M059J (cell line): ENCODE data around the gene DDAH1. TPM values are rescaled to one million over a fixed set of nuclear protein-coding genes. Genes with fewer than 3 reads are reported as not detected.
"Not testable (repeated sequence)": the region's sequence is repeated elsewhere in the genome, so short reads cannot be mapped to it uniquely, and the experiment has no call there.

Source experiments
- DNase-seq: peaks from one replicate; pipeline ENCODE4 v3.0.0-alpha.2; 2012; ENCODE audit warnings: low read depth
- total RNA-seq: library from RNA; depleted of rRNA; stranded (reverse); fragments of >200 nt; shearing (Covaris generic); gene quantifications from 2 replicates; pipeline ENCODE4 v1.2.3, GENCODE V29; 2014; rRNA removed

Gene DDAH1
- total RNA-seq, result 71.0 and 82.7 TPM in 2 replicates

- peak; percentile 70 for DNase-seq
Observed at GRCh38 chr1:85465099-85465785, at the start of gene DDAH1. TSS of gene DDAH1 (minus strand) at chr1:85465159. CDS start at chr1:85465045, 114 bp downstream.

- not testable (repeated sequence) for DNase-seq
Observed at GRCh38 chr1:85513998-85514397, 49.0 kb upstream of the DDAH1 start.

GRCh38 chr1:85504417-85504816 lies 39.5 kb upstream of the DDAH1 start:
- DNase-seq, result no peak

GRCh38 chr1:85502625-85503083 lies 37.7 kb upstream of the DDAH1 start:
- peak; percentile 77 for DNase-seq

GRCh38 chr1:85502171-85502570 lies 37.2 kb upstream of the DDAH1 start:
- DNase-seq, result no peak

DNA sequence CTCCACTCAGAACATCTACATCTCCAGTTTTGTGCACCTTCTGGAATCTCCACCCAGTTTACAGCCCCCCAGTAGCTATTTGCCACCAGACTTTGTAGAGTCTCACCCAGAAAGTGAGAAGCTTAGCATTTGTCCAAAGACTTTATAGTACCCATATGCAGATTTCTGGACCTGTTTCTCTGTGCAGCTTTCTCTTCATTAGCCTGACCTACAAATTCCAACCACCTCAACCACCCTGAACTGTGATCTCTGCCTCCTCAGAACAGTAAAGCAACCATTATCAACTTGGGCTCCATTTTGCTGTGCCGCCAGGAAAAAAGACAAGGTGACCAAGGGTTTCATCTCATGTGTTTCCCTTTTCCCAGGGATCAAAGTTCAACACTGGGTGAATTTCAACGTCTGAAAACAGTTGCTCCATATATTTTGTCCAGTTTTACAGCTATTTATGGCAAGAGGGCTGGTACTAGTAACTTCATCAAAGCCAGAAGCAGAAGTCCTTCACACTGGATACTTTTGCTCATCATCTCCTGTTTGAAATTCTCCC lies 36.5 kb upstream of the DDAH1 start:
- no peak for DNase-seq

- peak; percentile 42 for DNase-seq
Observed at GRCh38 chr1:85496941-85497582, 32.1 kb upstream of the DDAH1 start.

- DNase-seq, result peak; percentile 99
Observed at GRCh38 chr1:85495556-85495955, 30.6 kb upstream of the DDAH1 start.

DNA sequence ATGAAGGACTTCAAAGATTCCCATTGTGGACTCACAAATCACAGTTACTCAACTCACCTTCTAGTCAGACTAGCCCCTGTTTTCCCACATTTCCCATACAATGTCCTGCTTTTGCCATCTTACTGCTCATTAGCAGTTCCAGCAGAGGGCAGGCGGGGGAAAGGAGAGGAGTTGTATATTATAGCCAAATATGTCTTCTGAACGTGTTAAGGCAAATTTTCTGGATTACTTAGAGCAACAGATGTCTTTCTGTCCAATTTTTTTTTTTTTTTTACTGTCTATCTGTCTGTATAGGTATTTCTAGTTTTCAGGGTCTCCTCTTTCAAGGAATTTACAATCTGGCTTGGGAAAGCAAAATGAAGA lies 29.9 kb upstream of the DDAH1 start:
- peak; percentile 68 for DNase-seq

DNA sequence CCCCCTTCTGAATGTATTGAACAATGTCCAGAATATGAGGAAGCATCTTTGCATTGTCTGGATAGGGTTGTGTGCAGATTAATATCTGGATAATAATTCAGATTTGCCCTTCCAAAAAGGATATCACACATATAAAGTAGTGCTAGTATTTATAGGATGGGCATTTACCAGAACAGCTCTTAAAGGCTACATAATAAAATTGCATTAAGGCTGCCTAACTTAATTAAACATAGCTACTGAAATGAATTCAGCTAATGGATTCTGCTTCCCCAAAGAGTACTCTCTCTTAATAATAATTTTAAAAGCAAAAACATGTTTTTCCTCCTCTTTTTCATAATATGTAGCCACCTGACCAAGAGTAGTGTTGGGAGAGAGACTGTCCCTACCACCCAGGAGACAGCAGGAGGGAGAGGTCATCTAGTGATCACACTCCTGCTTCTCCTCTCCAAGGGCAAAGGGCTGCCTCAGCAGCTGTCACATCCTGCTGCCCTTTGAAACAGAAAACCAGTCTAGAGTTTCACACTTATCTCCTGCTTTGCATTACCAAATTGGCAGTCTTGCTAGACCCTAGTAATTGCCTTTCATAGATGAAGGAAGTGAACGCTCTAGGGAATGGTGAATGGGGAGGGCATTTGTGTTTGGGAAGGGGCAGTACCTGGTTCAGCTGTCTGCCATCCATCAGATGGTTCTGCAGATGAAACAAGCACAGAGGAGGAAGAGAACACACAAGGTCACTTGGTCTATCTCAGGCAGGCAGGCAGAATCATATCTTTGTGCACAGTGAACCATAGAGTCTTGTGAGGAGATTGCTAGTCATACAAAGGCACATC lies 29.3 kb upstream of the DDAH1 start:
- DNase-seq, result no peak

GRCh38 chr1:85490270-85490985 lies 25.5 kb upstream of the DDAH1 start:
- no peak for DNase-seq

DNA sequence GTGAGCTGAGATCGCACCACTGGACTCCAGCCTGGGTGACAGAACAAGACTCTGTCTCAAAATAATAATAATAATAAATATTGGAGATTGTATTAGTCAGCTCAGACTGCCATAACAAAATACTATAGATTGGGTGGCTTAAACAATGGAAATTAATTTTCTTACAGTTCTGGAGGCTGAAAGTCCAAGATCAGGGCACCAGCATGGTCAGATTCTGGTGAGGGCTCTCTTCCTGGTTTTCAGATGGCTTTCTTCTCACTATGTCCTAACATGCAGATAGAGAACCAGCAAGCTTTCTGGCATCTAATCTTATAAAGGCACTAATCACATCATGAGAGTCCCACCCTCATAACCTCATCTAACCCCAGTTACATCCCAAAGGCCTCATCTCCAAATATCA lies 23.2 kb upstream of the DDAH1 start:
- DNase-seq, result no peak

GRCh38 chr1:85485516-85485915 lies 20.6 kb upstream of the DDAH1 start:
- no peak for DNase-seq

GRCh38 chr1:85484716-85485115 lies 19.8 kb upstream of the DDAH1 start:
- DNase-seq, result peak; percentile 31

DNA sequence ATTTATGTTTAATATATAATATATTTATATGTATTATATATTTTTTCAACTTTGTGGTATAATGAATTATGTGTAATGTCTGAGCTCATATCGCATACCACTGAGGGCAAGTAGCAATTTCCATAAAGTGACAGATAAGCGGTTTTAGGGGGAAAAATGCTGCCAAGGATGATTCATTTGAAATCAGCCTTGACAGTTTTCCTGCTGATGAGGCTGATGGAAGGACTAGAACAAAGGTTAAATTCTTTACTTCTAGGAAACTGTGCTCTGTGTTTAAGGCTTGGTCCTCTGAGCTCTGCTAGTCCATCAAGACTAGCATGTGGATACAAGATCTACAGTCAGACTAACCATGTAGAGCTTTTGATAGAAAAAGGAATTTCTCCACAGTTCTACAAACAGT lies 19.3 kb upstream of the DDAH1 start:
- peak; percentile 78 for DNase-seq

GRCh38 chr1:85481688-85482087 lies 16.7 kb upstream of the DDAH1 start:
- no peak for DNase-seq

GRCh38 chr1:85480566-85480965 lies 15.6 kb upstream of the DDAH1 start:
- DNase-seq, result no peak

DNA sequence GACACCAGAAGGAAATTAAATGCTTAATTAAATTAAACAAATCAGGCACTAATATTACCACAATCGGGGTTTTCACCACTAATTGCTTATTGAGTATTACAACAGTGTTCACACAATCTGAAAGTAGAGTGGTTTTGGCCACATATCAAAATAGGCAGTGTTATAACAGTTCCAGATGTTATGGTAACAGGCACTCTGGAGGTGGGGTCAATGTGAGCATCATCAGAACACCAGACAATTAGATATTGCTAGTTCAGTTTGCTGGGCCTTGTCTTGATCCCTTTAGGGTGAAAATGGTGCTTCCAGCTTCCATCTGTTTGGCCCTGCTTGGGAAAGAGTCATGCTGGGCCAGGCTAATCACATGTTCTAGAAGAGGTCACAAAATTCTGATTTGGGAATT lies 14.5 kb upstream of the DDAH1 start:
- DNase-seq, result no peak

- no peak for DNase-seq
Observed at GRCh38 chr1:85478366-85478765, 13.4 kb upstream of the DDAH1 start.

GRCh38 chr1:85475055-85475454 lies 10.1 kb upstream of the DDAH1 start:
- DNase-seq, result no peak

DNA sequence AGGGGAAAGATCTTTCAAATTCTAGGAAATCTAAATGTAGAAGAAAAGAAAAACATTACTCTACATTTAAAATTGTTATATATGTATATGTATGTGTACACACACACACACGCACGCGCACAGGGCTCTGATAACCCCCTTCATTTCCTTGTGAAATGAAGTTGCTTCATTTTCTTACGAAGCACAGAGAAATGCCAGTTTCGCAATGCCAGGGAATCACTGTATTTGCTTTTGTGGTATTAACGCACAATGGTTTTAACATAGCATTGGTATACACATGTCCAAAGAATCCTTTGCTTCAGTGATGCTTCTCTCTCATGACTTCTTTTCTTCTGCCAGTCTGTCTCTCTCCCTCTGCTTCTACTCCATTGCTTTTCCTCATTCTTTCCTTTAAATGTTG lies 8.4 kb upstream of the DDAH1 start:
- no peak for DNase-seq

GRCh38 chr1:85471558-85471957 lies 6.6 kb upstream of the DDAH1 start:
- DNase-seq, result no peak
